Naive B cell (primary cell): ENCODE results near the gene KRI1. TPM values are rescaled to one million over a fixed set of nuclear protein-coding genes. Genes with fewer than 3 reads are reported as not detected.
"Not testable (repeated sequence)": the region's sequence is repeated elsewhere in the genome, so short reads cannot be mapped to it uniquely, and the experiment has no call there.

Experiments
- ATAC-seq, 2 donors: fragments of 150-1000 bp; cut with Tn5 transposase; 2 replicates each; pipeline ENCODE4 v1.10.0; 2021; ENCODE audit warnings: low read depth in 2 of 2, mild to moderate bottlenecking in 2 of 2, moderate library complexity in 2 of 2
- DNase-seq: peaks from one replicate; pipeline ENCODE4 v3.0.0; 2022
- H3K27ac Mint-ChIP-seq, 6 donors: one replicate each; pipeline ENCODE4 v1.8.0; 2020 to 2022; ENCODE audit warnings: mild to moderate bottlenecking in 6 of 6, mixed read lengths in 6 of 6, moderate library complexity in 5 of 6, inconsistent platforms in 2 of 6
- H3K27me3 Mint-ChIP-seq, 3 donors: one replicate each; pipeline ENCODE4 v1.8.0; 2021 to 2022; ENCODE audit warnings: mixed read lengths in 3 of 3, mild to moderate bottlenecking in 1 of 3
- H3K36me3 Mint-ChIP-seq, 2 donors: one replicate each; pipeline ENCODE4 v1.8.0; 2020 to 2022; ENCODE audit warnings: mixed read lengths in 2 of 2, inconsistent platforms in 1 of 2, mild to moderate bottlenecking in 1 of 2
- H3K4me1 Mint-ChIP-seq, 3 donors: one replicate each; pipeline ENCODE4 v1.8.0; 2020 to 2022; ENCODE audit warnings: mixed read lengths in 3 of 3, inconsistent platforms in 1 of 3, mild to moderate bottlenecking in 1 of 3, moderate library complexity in 1 of 3
- H3K4me3 Mint-ChIP-seq, 8 donors: one replicate each; pipeline ENCODE4 v1.8.0; 2020 to 2022; ENCODE audit warnings: mild to moderate bottlenecking in 8 of 8, mixed read lengths in 8 of 8, moderate library complexity in 8 of 8, inconsistent platforms in 2 of 8
- H3K9me3 Mint-ChIP-seq, 7 donors: one replicate each; pipeline ENCODE4 v1.8.0; 2020 to 2022; ENCODE audit warnings: mixed read lengths in 7 of 7, mild to moderate bottlenecking in 5 of 7, inconsistent platforms in 2 of 7, moderate library complexity in 1 of 7
- polyA plus RNA-seq, 6 donors: library from polyadenylated mRNA; unstranded; fragments of 300-500 nt; fragmentation: Illumina TruSeq; gene quantifications; one replicate each; pipeline ENCODE4 v1.2.3, GENCODE V29; 2021; ENCODE audit warnings: low read depth in 6 of 6

The KRI1 gene
- polyA plus RNA-seq, 6 donors from 2014 or later, result 10.6 to 47.6 (median 16.5) TPM

GRCh38 chr19:10587839-10588150 lies 22.0 kb upstream of the KRI1 start:
- Mint-ChIP-seq H3K36me3 (no peaks in the 10 kb centered on the region), H3K27me3 (peaks cover 6 to 10% (median 9%) of the 10 kb centered on the region in 3 donors), H3K4me1 (peaks cover 19 to 26% (median 21%) of the 10 kb centered on the region in 3 donors), H3K4me3 (no peak overlapping the region), H3K9me3 (peaks cover 0 to 6% (median 0%) of the 10 kb centered on the region in 7 donors), H3K27ac (peak overlapping the region in 1 of 6 donors; percentile 23)
- DNase-seq (no peak), ATAC-seq (no peak)

- ATAC-seq (no peak), DNase-seq (no peak)
- H3K4me3 Mint-ChIP-seq, result peak within 1 kb of the TSS in 1 of 8 donors; percentile 13
- no peaks in the 10 kb centered on the region for H3K36me3 Mint-ChIP-seq
- H3K27me3 Mint-ChIP-seq, result peaks cover 6 to 10% (median 9%) of the 10 kb centered on the region in 3 donors
- peak within 1 kb of the TSS in 2 of 6 donors; percentile 1 to 23 for H3K27ac Mint-ChIP-seq
- H3K9me3 Mint-ChIP-seq, result peaks cover 0 to 6% (median 0%) of the 10 kb centered on the region in 7 donors
- H3K4me1 Mint-ChIP-seq, result peaks cover 19 to 26% (median 21%) of the 10 kb centered on the region in 3 donors
These were observed 21.4 kb upstream of the KRI1 start, which contains the start of gene AP1M2 for GRCh38 chr19:10587022-10587838. TSS of gene AP1M2 (minus strand) at chr19:10587312. CDS start at chr19:10587231, 81 bp downstream.

GRCh38 chr19:10586396-10586795 lies 20.6 kb upstream of the KRI1 start:
- peaks cover 6 to 10% (median 9%) of the 10 kb centered on the region in 3 donors for H3K27me3 Mint-ChIP-seq
- no peak for ATAC-seq
- H3K9me3 Mint-ChIP-seq, result peaks cover 0 to 6% (median 0%) of the 10 kb centered on the region in 7 donors
- H3K4me3 Mint-ChIP-seq, result no peak overlapping the region
- H3K27ac Mint-ChIP-seq, result no peak overlapping the region
- no peaks in the 10 kb centered on the region for H3K36me3 Mint-ChIP-seq
- peaks cover 21 to 26% (median 24%) of the 10 kb centered on the region in 3 donors for H3K4me1 Mint-ChIP-seq
- DNase-seq, result no peak

GRCh38 chr19:10583036-10583776 lies 17.4 kb upstream of the KRI1 start:
- no peak for ATAC-seq
- Mint-ChIP-seq H3K4me3 (no peak overlapping the region), H3K27ac (peak overlapping the region in 1 of 6 donors; percentile 71), H3K4me1 (peaks cover 26 to 34% (median 30%) of the 10 kb centered on the region in 3 donors), H3K27me3 (peaks cover 6 to 10% (median 9%) of the 10 kb centered on the region in 3 donors), H3K9me3 (peaks cover 0 to 6% (median 0%) of the 10 kb centered on the region in 7 donors), H3K36me3 (no peaks in the 10 kb centered on the region)
- DNase-seq, result no peak

DNA sequence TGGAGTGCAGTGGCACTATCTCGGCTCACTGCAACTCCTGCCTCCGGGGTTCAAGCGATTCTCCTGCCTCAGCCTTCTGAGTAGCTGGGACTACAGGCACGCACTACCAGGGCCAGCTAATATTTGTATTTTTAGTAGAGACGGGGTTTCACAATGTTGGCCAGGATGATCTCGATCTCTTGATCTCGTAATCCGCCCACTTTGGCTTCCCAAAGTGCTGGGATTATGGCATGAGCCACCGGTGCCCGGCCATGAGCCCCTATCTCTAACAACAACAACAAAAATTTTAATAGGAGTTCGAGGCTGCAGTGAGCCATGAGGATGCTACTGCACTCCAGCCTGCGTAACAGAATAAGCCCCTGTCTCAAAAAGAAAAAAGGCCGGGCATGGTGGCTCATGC lies 16.3 kb upstream of the KRI1 start:
- Mint-ChIP-seq H3K27ac (no peak overlapping the region), H3K27me3 (no peaks in the 10 kb centered on the region), H3K36me3 (no peaks in the 10 kb centered on the region), H3K4me1 (peaks cover 18 to 24% (median 22%) of the 10 kb centered on the region in 3 donors), H3K9me3 (no peaks in the 10 kb centered on the region), H3K4me3 (no peak overlapping the region)
- ATAC-seq, result no peak
- no peak for DNase-seq

GRCh38 chr19:10580979-10581631 lies 15.3 kb upstream of the KRI1 start:
- Mint-ChIP-seq H3K4me3 (peak overlapping the region in 4 of 8 donors; percentile 1 to 39 (median 32)), H3K4me1 (peaks cover 18 to 24% (median 22%) of the 10 kb centered on the region in 3 donors), H3K9me3 (no peaks in the 10 kb centered on the region), H3K27ac (peak overlapping the region in 4 of 6 donors; percentile 10 to 34 (median 24)), H3K36me3 (no peaks in the 10 kb centered on the region), H3K27me3 (no peaks in the 10 kb centered on the region)
- DNase-seq (peak; percentile 81), ATAC-seq (peak; percentile 95 to 97)

DNA sequence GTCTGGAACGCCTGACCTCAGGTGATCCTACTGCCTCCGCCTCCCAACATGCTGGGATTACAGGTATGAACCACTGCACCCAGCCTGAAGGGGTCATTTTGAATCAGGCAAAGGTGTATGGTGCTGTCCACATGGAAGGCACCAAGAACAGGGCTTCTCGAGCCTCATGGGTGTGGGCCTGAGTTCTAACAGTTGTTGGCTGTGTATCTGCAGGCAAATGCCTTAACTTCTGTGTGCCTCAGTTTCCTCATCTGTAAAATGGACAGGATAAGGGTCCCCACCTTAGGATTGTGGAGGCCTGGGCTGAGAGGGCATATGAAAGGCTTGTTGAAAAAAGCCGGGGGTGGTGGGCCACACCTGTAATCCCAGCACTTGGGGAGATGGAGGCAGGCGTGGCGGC lies 12.1 kb upstream of the KRI1 start:
- peaks cover 6 to 11% (median 8%) of the 10 kb centered on the region in 3 donors for H3K4me1 Mint-ChIP-seq
- H3K9me3 Mint-ChIP-seq, result no peaks in the 10 kb centered on the region
- no peaks in the 10 kb centered on the region for H3K27me3 Mint-ChIP-seq
- DNase-seq (no peak), ATAC-seq (no peak)
- no peaks in the 10 kb centered on the region for H3K36me3 Mint-ChIP-seq
- H3K4me3 Mint-ChIP-seq, result no peak overlapping the region
- H3K27ac Mint-ChIP-seq, result no peak overlapping the region

DNA sequence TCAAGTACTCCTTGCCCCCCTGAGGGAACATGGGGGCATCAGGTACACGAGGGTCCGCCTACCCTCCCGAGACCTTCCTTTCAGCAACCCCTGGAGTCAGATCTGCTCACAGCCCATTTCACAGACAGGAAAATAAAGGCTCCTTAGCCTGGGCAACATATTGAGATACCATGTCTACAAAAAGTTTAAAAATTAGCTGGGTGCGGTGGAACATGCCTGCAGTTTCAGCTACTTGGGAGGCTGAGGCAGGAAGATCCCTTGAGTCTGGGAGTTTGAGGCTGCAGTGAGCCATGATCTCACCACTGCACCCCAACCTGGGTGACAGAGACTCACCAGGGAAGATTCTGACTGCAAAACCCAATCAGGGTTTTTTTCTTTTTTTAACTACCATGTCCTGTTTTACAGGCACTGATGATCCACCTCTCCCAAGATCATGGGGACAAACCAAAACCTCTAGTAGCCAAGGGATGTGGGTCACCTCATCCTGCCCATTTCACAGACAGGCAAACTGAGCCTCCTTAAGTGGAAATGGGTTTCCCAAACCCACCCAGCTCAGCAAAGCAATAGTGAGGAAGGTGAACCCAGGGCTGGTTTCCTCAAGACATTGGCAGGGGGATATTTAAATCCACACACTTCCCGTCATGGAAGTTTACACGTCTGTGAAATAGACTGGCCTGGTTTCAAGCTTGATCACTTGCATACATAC lies 9.4 kb upstream of the KRI1 start:
- H3K9me3 Mint-ChIP-seq, result no peaks in the 10 kb centered on the region
- no peak for DNase-seq
- H3K4me1 Mint-ChIP-seq, result peaks cover 7 to 11% (median 9%) of the 10 kb centered on the region in 3 donors
- H3K27ac Mint-ChIP-seq, result no peak overlapping the region
- ATAC-seq, result no peak
- H3K27me3 Mint-ChIP-seq, result no peaks in the 10 kb centered on the region
- H3K36me3 Mint-ChIP-seq, result no peaks in the 10 kb centered on the region
- no peak overlapping the region for H3K4me3 Mint-ChIP-seq

GRCh38 chr19:10574462-10574861 lies 8.7 kb upstream of the KRI1 start:
- DNase-seq (no peak), ATAC-seq (no peak)
- peak overlapping the region in 1 of 6 donors; percentile 26 for H3K27ac Mint-ChIP-seq
- no peak overlapping the region for H3K4me3 Mint-ChIP-seq
- no peaks in the 10 kb centered on the region for H3K27me3 Mint-ChIP-seq
- peaks cover 9 to 13% (median 10%) of the 10 kb centered on the region in 3 donors for H3K4me1 Mint-ChIP-seq
- no peaks in the 10 kb centered on the region for H3K36me3 Mint-ChIP-seq
- no peaks in the 10 kb centered on the region for H3K9me3 Mint-ChIP-seq

GRCh38 chr19:10573793-10574192 lies 8.0 kb upstream of the KRI1 start:
- not testable (repeated sequence) for H3K27me3 Mint-ChIP-seq, H3K4me3 Mint-ChIP-seq, DNase-seq, H3K36me3 Mint-ChIP-seq, ATAC-seq, H3K9me3 Mint-ChIP-seq
- H3K4me1 Mint-ChIP-seq, result peaks cover 15 to 19% (median 16%) of the 10 kb centered on the region in 3 donors
- peak overlapping the region in 1 of 6 donors; percentile 7 for H3K27ac Mint-ChIP-seq

DNA sequence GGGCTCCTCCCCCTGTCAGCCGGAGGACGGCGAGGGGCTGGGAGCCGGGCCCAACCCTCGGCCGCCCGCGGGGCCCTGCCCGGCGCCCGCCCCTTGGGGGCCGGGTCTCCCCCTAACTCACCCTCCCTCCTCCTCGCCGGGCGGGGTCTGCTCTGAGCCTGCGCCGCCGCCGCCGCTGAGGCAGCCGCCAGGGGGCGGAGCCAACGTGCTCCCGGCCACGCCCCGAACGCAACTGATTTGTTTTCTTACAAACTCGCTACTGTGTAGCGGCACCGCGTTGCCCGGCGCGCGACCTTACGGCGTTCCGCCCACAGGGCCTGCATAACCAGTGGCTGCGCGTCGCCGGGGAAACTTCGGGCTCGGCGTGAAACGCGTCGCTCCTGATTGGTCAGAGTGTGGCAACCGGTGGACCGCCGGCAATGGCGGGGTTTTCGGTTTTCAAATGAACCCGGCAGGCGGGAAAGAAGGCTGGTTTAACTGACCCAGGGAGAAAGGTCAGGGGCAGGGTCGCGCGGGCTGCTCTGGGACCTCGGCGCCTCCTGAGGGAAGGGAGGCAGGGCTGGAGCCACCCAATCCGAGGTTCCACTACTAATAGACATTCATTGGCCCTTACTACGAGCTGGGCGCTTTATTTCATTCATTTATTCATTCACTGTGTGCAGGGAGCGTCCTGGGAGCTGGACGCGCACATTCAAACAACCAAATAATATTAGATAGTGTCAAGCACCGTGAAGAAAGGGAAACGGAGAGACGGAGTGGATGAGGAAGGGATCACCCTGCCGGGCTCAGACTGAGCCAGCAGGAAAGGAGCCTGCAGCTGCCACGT lies 3.2 kb upstream of the KRI1 start, which contains the start of gene CDKN2D:
CDKN2D (minus strand) TSS at position 154 of the 826 bp plus-strand sequence. CDS start 326 bp downstream, outside the sequence.
- H3K9me3 Mint-ChIP-seq, result no peaks in the 10 kb centered on the region
- H3K4me3 Mint-ChIP-seq, result peak within 1 kb of the TSS; percentile 86 to 100 (median 96)
- ATAC-seq (peak; percentile 70 to 74), DNase-seq (peak; percentile 100)
- H3K36me3 Mint-ChIP-seq, result no peaks in the 10 kb centered on the region
- peaks cover 49 to 54% (median 49%) of the 10 kb centered on the region in 3 donors for H3K4me1 Mint-ChIP-seq
- H3K27me3 Mint-ChIP-seq, result no peaks in the 10 kb centered on the region
- H3K27ac Mint-ChIP-seq, result peak within 1 kb of the TSS; percentile 91 to 100 (median 98)
